HEK293 (cell line): Measurements from ENCODE around the gene MGAT1.

ENCODE experiments used
- CTCF ChIA-PET: fragments of 350-600 bp; formaldehyde crosslinking; extraction: SDS; loops from one replicate; lab custom pipeline; 2021; ENCODE audit warnings: antibody characterized with exemption; lab: Yijun Ruan, JAX
- POLR2A ChIA-PET: fragments of 300-600 bp; formaldehyde crosslinking; extraction: SDS; loops from one replicate; lab custom pipeline; 2020; ENCODE audit warnings: antibody characterized with exemption, inconsistent platforms; lab: Yijun Ruan, JAX
- H3K27ac ChIP-seq: fragments of 200-500 bp; sonication (Bioruptor generic); 2 replicates; pipeline ENCODE4 v1.5.1; 2014; ENCODE audit warnings: low read depth, low read length, control low read depth, inconsistent platforms; ENCODE audit errors: extremely low read depth
- H3K36me3 ChIP-seq, 2 experiments: fragments of 200-500 bp in 1 of 2; sonication (Bioruptor generic) in 1 of 2; 1 replicate in 1 of 2; 2 replicates in 1 of 2; pipeline ENCODE4 v1.5.1; 2014 to 2017; ENCODE audit warnings: inconsistent platforms in 2 of 2, low read length in 2 of 2; ENCODE audit not compliant: control insufficient read depth in 2 of 2, insufficient read depth in 1 of 2
- H3K4me1 ChIP-seq: fragments of 200-500 bp; sonication (Bioruptor generic); 2 replicates; pipeline ENCODE4 v1.5.1; 2014; ENCODE audit warnings: mild to moderate bottlenecking, low read length, inconsistent platforms; ENCODE audit not compliant: control insufficient read depth, insufficient read depth
- H3K4me3 ChIP-seq: 2 replicates; pipeline ENCODE4 v1.5.1; 2011; ENCODE audit warnings: low read depth, mild to moderate bottlenecking, control low read depth, low read length, moderate library complexity
- H3K9me3 ChIP-seq: fragments of 200-500 bp; sonication (Bioruptor generic); 2 replicates; pipeline ENCODE4 v1.5.1; 2014; ENCODE audit warnings: low read depth, low read length, inconsistent platforms; ENCODE audit not compliant: control insufficient read depth, insufficient read depth
- BCL11A ChIP-seq: fragments of 450-650 bp; formaldehyde crosslinking; IDR thresholded peaks from 2 replicates; pipeline ENCODE4 v1.5.1; 2016; ENCODE audit warnings: low read depth, missing biosample characterization, missing genetic modification characterization
- KLF8 ChIP-seq: fragments of 450-650 bp; formaldehyde crosslinking; IDR thresholded peaks from 2 replicates; pipeline ENCODE4 v1.5.1; 2016; ENCODE audit warnings: missing biosample characterization, missing genetic modification characterization
- YY1 ChIP-seq: fragments of 450-650 bp; formaldehyde crosslinking; IDR thresholded peaks from 2 replicates; pipeline ENCODE4 v1.5.1; 2018; ENCODE audit warnings: missing biosample characterization, missing genetic modification characterization
- YY2 ChIP-seq: fragments of 450-650 bp; formaldehyde crosslinking; IDR thresholded peaks from 2 replicates; pipeline ENCODE4 v1.5.1; 2016; ENCODE audit warnings: missing biosample characterization, missing genetic modification characterization
- ZNF146 ChIP-seq: fragments of 450-650 bp; formaldehyde crosslinking; IDR thresholded peaks from 2 replicates; pipeline ENCODE4 v1.5.1; 2016; ENCODE audit warnings: missing biosample characterization, missing genetic modification characterization
- ZNF274 ChIP-seq, 2 experiments: fragments of 200-500 bp in 1 of 2; fragments of 450-650 bp in 1 of 2; sonication (Bioruptor generic) in 1 of 2; formaldehyde crosslinking in 1 of 2; IDR thresholded peaks; 2 replicates each; pipeline versions ENCODE4 v1.5.1 to v1.6.1; 2014 to 2016; ENCODE audit warnings: borderline replicate concordance in 1 of 2, inconsistent platforms in 1 of 2, low read length in 1 of 2, missing biosample characterization in 1 of 2, missing genetic modification characterization in 1 of 2
- ZNF324 ChIP-seq: fragments of 450-650 bp; formaldehyde crosslinking; IDR thresholded peaks from 2 replicates; pipeline ENCODE4 v1.5.1; 2016; ENCODE audit warnings: missing biosample characterization, missing genetic modification characterization
- ZNF610 ChIP-seq: fragments of 450-650 bp; formaldehyde crosslinking; IDR thresholded peaks from 2 replicates; pipeline ENCODE4 v1.5.1; 2016; ENCODE audit warnings: missing biosample characterization, missing genetic modification characterization, borderline replicate concordance
- ZNF658 ChIP-seq: fragments of 450-650 bp; formaldehyde crosslinking; IDR thresholded peaks from 2 replicates; pipeline ENCODE4; 2016; ENCODE audit warnings: missing biosample characterization, missing genetic modification characterization
- ZNF670 ChIP-seq: fragments of 450-650 bp; formaldehyde crosslinking; IDR thresholded peaks from 2 replicates; pipeline ENCODE4 v1.5.1; 2016; ENCODE audit warnings: missing biosample characterization, missing genetic modification characterization, low read depth
- ZNF677 ChIP-seq: fragments of 450-650 bp; IDR thresholded peaks from 2 replicates; pipeline ENCODE4 v1.5.0; 2018; ENCODE audit warnings: missing biosample characterization, mild to moderate bottlenecking, missing genetic modification characterization, moderate library complexity
- ZNF76 ChIP-seq: fragments of 450-650 bp; formaldehyde crosslinking; IDR thresholded peaks from 2 replicates; pipeline ENCODE4; 2016; ENCODE audit warnings: low read depth, missing biosample characterization, missing genetic modification characterization, borderline replicate concordance
- ZSCAN16 ChIP-seq: fragments of 450-650 bp; formaldehyde crosslinking; IDR thresholded peaks from 2 replicates; pipeline ENCODE4 v1.5.1; 2016; ENCODE audit warnings: missing biosample characterization, missing genetic modification characterization
- TF ChIP-seq, protein P1 (sequence below): fragments of 450-650 bp; formaldehyde crosslinking; IDR thresholded peaks from 2 replicates; pipeline ENCODE4 v1.5.1; 2016; ENCODE audit warnings: missing biosample characterization, missing genetic modification characterization
- TF ChIP-seq, protein P2 (sequence below): fragments of 450-650 bp; formaldehyde crosslinking; IDR thresholded peaks from 2 replicates; pipeline ENCODE4 v1.5.1; 2016; ENCODE audit warnings: missing biosample characterization, missing genetic modification characterization
- TF ChIP-seq, protein P3 (sequence below): fragments of 450-650 bp; formaldehyde crosslinking; IDR thresholded peaks from 2 replicates; pipeline ENCODE4 v1.5.1; 2016; ENCODE audit warnings: missing biosample characterization, missing genetic modification characterization, borderline replicate concordance
- TF ChIP-seq, protein P4 (sequence below): fragments of 450-650 bp; formaldehyde crosslinking; IDR thresholded peaks from 2 replicates; pipeline ENCODE4 v1.5.1; 2017; ENCODE audit warnings: missing biosample characterization, missing genetic modification characterization
- TF ChIP-seq, protein P5 (sequence below): fragments of 450-650 bp; formaldehyde crosslinking; IDR thresholded peaks from 2 replicates; pipeline ENCODE4 v1.5.1; 2016; ENCODE audit warnings: missing biosample characterization, missing genetic modification characterization
- TF ChIP-seq, protein P6 (sequence below): fragments of 450-650 bp; formaldehyde crosslinking; IDR thresholded peaks from 2 replicates; pipeline ENCODE4 v1.5.0; 2017; ENCODE audit warnings: missing biosample characterization, missing genetic modification characterization, borderline replicate concordance
- TF ChIP-seq, protein P7 (sequence below): sonication (generic); formaldehyde crosslinking; IDR thresholded peaks from 2 replicates; pipeline ENCODE4 v1.8.1; 2022; ENCODE audit warnings: mild to moderate bottlenecking, moderate library complexity, missing genetic modification reagents

MGAT1 gene

DNA sequence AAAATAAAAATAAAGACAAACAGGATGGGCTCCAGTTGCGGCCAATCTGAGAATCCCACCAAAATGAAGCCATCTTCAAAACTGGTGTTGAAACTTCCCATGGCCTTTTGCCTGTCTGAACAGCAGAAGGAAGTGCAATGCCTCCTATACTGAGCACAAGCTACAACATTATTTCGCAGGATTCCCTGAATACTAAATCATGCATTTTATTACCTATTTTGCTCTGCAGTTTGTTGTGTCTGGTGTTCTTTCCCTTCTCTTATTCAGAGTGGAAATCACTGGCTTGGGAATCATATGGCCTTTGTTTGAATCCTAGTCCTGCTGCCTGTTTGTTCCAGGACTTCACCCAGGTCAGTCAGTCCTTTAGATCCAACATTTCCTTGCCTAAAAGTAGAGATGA lies 62.6 kb downstream of the MGAT1 start, which contains the start of gene OR2Y1:
Gene OR2Y1, minus strand, starts transcription at position 101 of the 400 bp plus-strand sequence. Its CDS starts 0 bp downstream, at position 101.
- no peak for TF ChIP-seq YY2 (tag by site-specific recombination)
- TF ChIP-seq ZNF658: no peak
- TF ChIP-seq KLF8: no peak
- no peak for TF ChIP-seq ZNF76 (tag by site-specific recombination)
- TF ChIP-seq, protein P1, sequence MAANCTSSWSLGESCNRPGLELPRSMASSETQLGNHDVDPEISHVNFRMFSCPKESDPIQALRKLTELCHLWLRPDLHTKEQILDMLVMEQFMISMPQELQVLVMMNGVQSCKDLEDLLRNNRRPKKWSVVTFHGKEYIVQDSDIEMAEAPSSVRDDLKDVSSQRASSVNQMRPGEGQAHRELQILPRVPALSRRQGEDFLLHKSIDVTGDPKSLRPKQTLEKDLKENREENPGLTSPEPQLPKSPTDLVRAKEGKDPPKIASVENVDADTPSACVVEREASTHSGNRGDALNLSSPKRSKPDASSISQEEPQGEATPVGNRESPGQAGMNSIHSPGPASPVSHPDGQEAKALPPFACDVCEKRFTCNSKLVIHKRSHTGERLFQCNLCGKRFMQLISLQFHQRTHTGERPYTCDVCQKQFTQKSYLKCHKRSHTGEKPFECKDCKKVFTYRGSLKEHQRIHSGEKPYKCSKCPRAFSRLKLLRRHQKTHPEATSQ: no peak
- TF ChIP-seq, protein P2, sequence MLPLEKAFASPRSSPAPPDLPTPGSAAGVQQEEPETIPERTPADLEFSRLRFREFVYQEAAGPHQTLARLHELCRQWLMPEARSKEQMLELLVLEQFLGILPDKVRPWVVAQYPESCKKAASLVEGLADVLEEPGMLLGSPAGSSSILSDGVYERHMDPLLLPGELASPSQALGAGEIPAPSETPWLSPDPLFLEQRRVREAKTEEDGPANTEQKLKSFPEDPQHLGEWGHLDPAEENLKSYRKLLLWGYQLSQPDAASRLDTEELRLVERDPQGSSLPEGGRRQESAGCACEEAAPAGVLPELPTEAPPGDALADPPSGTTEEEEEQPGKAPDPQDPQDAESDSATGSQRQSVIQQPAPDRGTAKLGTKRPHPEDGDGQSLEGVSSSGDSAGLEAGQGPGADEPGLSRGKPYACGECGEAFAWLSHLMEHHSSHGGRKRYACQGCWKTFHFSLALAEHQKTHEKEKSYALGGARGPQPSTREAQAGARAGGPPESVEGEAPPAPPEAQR (tag by site-specific recombination): no peak
- TF ChIP-seq ZNF146 (tag by site-specific recombination): no peak
- TF ChIP-seq BCL11A (tag by site-specific recombination): no peak
- no peak for TF ChIP-seq YY1 (tag by site-specific recombination)
- TF ChIP-seq, protein P3, sequence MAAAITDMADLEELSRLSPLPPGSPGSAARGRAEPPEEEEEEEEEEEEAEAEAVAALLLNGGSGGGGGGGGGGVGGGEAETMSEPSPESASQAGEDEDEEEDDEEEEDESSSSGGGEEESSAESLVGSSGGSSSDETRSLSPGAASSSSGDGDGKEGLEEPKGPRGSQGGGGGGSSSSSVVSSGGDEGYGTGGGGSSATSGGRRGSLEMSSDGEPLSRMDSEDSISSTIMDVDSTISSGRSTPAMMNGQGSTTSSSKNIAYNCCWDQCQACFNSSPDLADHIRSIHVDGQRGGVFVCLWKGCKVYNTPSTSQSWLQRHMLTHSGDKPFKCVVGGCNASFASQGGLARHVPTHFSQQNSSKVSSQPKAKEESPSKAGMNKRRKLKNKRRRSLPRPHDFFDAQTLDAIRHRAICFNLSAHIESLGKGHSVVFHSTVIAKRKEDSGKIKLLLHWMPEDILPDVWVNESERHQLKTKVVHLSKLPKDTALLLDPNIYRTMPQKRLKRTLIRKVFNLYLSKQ (tag by site-specific recombination): no peak
- TF ChIP-seq, protein P4, sequence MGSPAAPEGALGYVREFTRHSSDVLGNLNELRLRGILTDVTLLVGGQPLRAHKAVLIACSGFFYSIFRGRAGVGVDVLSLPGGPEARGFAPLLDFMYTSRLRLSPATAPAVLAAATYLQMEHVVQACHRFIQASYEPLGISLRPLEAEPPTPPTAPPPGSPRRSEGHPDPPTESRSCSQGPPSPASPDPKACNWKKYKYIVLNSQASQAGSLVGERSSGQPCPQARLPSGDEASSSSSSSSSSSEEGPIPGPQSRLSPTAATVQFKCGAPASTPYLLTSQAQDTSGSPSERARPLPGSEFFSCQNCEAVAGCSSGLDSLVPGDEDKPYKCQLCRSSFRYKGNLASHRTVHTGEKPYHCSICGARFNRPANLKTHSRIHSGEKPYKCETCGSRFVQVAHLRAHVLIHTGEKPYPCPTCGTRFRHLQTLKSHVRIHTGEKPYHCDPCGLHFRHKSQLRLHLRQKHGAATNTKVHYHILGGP: no peak
- TF ChIP-seq ZSCAN16 (tag by site-specific recombination): no peak
- TF ChIP-seq, protein P5, sequence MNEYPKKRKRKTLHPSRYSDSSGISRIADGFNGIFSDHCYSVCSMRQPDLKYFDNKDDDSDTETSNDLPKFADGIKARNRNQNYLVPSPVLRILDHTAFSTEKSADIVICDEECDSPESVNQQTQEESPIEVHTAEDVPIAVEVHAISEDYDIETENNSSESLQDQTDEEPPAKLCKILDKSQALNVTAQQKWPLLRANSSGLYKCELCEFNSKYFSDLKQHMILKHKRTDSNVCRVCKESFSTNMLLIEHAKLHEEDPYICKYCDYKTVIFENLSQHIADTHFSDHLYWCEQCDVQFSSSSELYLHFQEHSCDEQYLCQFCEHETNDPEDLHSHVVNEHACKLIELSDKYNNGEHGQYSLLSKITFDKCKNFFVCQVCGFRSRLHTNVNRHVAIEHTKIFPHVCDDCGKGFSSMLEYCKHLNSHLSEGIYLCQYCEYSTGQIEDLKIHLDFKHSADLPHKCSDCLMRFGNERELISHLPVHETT (tag by site-specific recombination): no peak
- TF ChIP-seq ZNF677 (tag by site-specific recombination): no peak
- TF ChIP-seq, all 188 proteins: peak for 0
- H3K9me3 ChIP-seq: no peaks in the 10 kb centered on the region
- no peak within 1 kb of the TSS for H3K27ac ChIP-seq
- no peaks in the 10 kb centered on the region for H3K36me3 ChIP-seq
- POLR2A ChIA-PET: no interaction called here
- no peak within 1 kb of the TSS for H3K4me3 ChIP-seq
- no peaks in the 10 kb centered on the region for H3K4me1 ChIP-seq
- CTCF ChIA-PET: no interaction called here

DNA sequence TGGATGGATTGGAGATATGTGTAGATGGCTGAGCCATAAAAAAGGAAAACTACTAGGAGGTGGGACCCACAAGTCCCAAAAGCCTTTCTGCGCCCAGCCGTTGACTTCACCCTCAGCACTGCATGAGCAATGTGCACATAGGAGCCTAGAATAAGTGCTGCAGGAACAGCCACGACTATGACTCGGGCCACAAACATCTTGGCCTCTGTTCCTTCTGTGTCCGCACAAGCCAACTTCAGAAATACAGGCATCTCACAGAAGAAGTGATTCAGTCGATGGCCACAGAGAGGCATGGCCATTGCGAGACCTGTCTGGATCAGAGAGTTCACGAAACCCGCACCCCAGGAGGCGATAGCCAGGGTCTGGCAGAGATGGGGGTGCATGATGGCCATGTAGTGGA lies 63.3 kb downstream of the MGAT1 start:
- no peak overlapping the region for H3K4me3 ChIP-seq
- ChIA-PET POLR2A (no interaction called here), CTCF (no interaction called here)
- no peaks in the 10 kb centered on the region for H3K9me3 ChIP-seq
- no peaks in the 10 kb centered on the region for H3K36me3 ChIP-seq
- H3K4me1 ChIP-seq: no peaks in the 10 kb centered on the region
- H3K27ac ChIP-seq: no peak overlapping the region
- TF ChIP-seq ZNF274 (IDR thresholded peaks at IDR 0.05; ENCODE audit: low read length): no peak
- no peak for TF ChIP-seq ZNF274 (tag by site-specific recombination; IDR thresholded peaks at IDR 0.05; ENCODE audit: borderline replicate concordance)
- TF ChIP-seq, protein P6, sequence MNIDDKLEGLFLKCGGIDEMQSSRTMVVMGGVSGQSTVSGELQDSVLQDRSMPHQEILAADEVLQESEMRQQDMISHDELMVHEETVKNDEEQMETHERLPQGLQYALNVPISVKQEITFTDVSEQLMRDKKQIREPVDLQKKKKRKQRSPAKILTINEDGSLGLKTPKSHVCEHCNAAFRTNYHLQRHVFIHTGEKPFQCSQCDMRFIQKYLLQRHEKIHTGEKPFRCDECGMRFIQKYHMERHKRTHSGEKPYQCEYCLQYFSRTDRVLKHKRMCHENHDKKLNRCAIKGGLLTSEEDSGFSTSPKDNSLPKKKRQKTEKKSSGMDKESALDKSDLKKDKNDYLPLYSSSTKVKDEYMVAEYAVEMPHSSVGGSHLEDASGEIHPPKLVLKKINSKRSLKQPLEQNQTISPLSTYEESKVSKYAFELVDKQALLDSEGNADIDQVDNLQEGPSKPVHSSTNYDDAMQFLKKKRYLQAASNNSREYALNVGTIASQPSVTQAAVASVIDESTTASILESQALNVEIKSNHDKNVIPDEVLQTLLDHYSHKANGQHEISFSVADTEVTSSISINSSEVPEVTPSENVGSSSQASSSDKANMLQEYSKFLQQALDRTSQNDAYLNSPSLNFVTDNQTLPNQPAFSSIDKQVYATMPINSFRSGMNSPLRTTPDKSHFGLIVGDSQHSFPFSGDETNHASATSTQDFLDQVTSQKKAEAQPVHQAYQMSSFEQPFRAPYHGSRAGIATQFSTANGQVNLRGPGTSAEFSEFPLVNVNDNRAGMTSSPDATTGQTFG (tag by site-specific recombination): no peak
- TF ChIP-seq, protein P7, sequence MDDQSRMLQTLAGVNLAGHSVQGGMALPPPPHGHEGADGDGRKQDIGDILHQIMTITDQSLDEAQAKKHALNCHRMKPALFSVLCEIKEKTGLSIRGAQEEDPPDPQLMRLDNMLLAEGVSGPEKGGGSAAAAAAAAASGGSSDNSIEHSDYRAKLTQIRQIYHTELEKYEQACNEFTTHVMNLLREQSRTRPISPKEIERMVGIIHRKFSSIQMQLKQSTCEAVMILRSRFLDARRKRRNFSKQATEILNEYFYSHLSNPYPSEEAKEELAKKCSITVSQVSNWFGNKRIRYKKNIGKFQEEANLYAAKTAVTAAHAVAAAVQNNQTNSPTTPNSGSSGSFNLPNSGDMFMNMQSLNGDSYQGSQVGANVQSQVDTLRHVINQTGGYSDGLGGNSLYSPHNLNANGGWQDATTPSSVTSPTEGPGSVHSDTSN (CRISPR knock-in tag): no peak
- TF ChIP-seq ZNF610 (tag by site-specific recombination): no peak
- no peak for TF ChIP-seq ZNF324 (tag by site-specific recombination)
- TF ChIP-seq ZNF670 (tag by site-specific recombination): no peak
